ENCODE data around the gene TOMM20.

DNA sequence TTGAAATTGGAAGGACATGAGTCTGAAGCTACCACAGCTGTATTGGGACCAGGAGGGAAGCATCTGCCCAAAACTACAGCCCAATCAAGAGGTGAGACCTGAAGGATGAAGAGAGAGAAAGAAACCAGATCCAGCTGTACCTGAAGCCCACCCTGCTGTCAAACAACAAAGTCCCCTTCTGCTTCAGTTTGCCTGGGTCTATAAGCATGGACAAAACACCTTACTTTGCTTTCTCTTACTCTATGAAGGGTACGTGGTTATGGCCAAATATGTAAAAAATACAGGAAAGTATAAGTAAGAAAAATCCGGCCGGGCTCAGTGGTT, 26.4 kb downstream of the TOMM20 start:
- no peak for TF ChIP-seq FOXM1 (IDR thresholded peaks at IDR 0.05; ENCODE audit: borderline replicate concordance)
- no peak for TF ChIP-seq SP1 (IDR thresholded peaks at IDR 0.05)
- no peak for TF ChIP-seq SUZ12 (IDR thresholded peaks at IDR 0.05)
